H1 (cell line): ENCODE measurements around the gene ACVR1. TPM values are rescaled to one million over a fixed set of nuclear protein-coding genes. Genes with fewer than 3 reads are reported as not detected.

Source experiments
- BACH1 ChIP-seq: IDR thresholded peaks from 2 replicates; pipeline ENCODE4 v1.6.1; 2012; ENCODE audit warnings: low read length, improper control_type of control experiment
- CBX8 ChIP-seq: fragments of 300-800, 300-1000 bp; sonication (generic); IDR thresholded peaks from 2 replicates; pipeline ENCODE4 v1.7.1; 2016; ENCODE audit warnings: low read depth, low read length, borderline replicate concordance
- EP300 ChIP-seq, 2 experiments: IDR thresholded peaks; 1 replicate in 1 of 2; 2 replicates in 1 of 2; pipeline ENCODE4 v1.6.1; 2011 to 2012; ENCODE audit warnings: low read depth in 2 of 2, low read length in 2 of 2, mild to moderate bottlenecking in 2 of 2, borderline replicate concordance in 1 of 2, inconsistent platforms in 1 of 2, moderate library complexity in 1 of 2
- GTF2F1 ChIP-seq: IDR thresholded peaks from 2 replicates; pipeline ENCODE4 v1.6.1; 2012; ENCODE audit warnings: low read depth, low read length, improper control_type of control experiment, borderline replicate concordance
- SP1 ChIP-seq: IDR thresholded peaks from 2 replicates; pipeline ENCODE4 v1.6.1; 2011; ENCODE audit warnings: low read depth, low read length
- SUZ12 ChIP-seq: fragments of 200-600 bp; sonication (generic); IDR thresholded peaks from 2 replicates; pipeline ENCODE4 v1.6.1; 2012; ENCODE audit warnings: mild to moderate bottlenecking, inconsistent platforms, low read length, moderate library complexity, mixed read lengths
- polyA plus RNA-seq, 7 experiments: library from polyadenylated mRNA; depleted of rRNA in 3 of 7; stranded (reverse) in 5 of 7; unstranded in 2 of 7; fragments of >200 nt in 5 of 7; fragments of 200-250 nt in 2 of 7; gene quantifications; 1 replicate in 5 of 7; 2 replicates in 1 of 7; 4 replicates in 1 of 7; pipeline versions ENCODE4 v1.2.1 to v1.2.3, GENCODE V29; 2011 to 2013; ENCODE audit warnings: missing spikeins in 2 of 7, mixed read lengths in 2 of 7
- total RNA-seq: library from RNA; stranded (reverse); fragmentation: NEBNext Ultra II Directional; extraction: Animal tissue kit (Norgen Biotek cat#: 25700); gene quantifications from 2 replicates; pipeline ENCODE4 v1.2.1, GENCODE V29; 2021

ACVR1 gene
- total and polyA plus RNA-seq, 2 of the 8 experiments (the other 6 are each of a cell fraction or from before 2014, with no cell fraction given): 8.5 to 17.7 TPM

GRCh38 chr2:157822993-157823392 lies 53.1 kb downstream of the ACVR1 start (continued):
- no peak for TF ChIP-seq SP1
- no peak for TF ChIP-seq CBX8
- no peak for TF ChIP-seq GTF2F1
- TF ChIP-seq BACH1: no peak
- no peak for TF ChIP-seq SUZ12
- no peak for TF ChIP-seq EP300 (IDR thresholded peaks at IDR 0.05; ENCODE audit: borderline replicate concordance in 1 of 2, low read depth in 2 of 2, low read length in 2 of 2)
- TF ChIP-seq, all 59 proteins: peak for 0
